Activated T-cell treated with anti-CD3 and anti-CD28 coated beads, Interleukin-2, amount 50 U/mL, for 72 hours (primary cell): ENCODE results near the gene ZW10. TPM values are rescaled to one million over a fixed set of nuclear protein-coding genes. Genes with fewer than 3 reads are reported as not detected.

Experiments used
- ATAC-seq, 2 donors: fragments of 150-1000 bp; cut with Tn5 transposase; replicated peaks in 1 of 2; 2 replicates each; pipeline ENCODE4 v1.10.0; 2021; ENCODE audit warnings: moderate library complexity in 2 of 2, mild to moderate bottlenecking in 1 of 2
- DNase-seq, 2 donors: peaks; one replicate each; pipeline ENCODE4 v3.0.0; 2021 to 2022; ENCODE audit warnings: mixed read lengths in 1 of 2
- H3K27ac Mint-ChIP-seq: one replicate; pipeline ENCODE4 v1.8.0; 2022; ENCODE audit warnings: mild to moderate bottlenecking, moderate library complexity, mixed read lengths
- H3K27me3 Mint-ChIP-seq: one replicate; pipeline ENCODE4 v1.8.0; 2022; ENCODE audit warnings: low read depth, mixed read lengths
- H3K36me3 Mint-ChIP-seq, 2 donors: one replicate each; pipeline ENCODE4 v1.8.0; 2022; ENCODE audit warnings: mixed read lengths in 2 of 2, mild to moderate bottlenecking in 1 of 2; ENCODE audit not compliant: insufficient read depth in 2 of 2
- H3K4me1 Mint-ChIP-seq: one replicate; pipeline ENCODE4 v1.8.0; 2022; ENCODE audit warnings: low read depth, mixed read lengths
- H3K4me3 Mint-ChIP-seq, 2 donors: one replicate each; pipeline ENCODE4 v1.8.0; 2022; ENCODE audit warnings: mild to moderate bottlenecking in 2 of 2, mixed read lengths in 2 of 2, moderate library complexity in 2 of 2
- H3K9me3 Mint-ChIP-seq, 2 donors: one replicate each; pipeline ENCODE4 v1.8.0; 2022; ENCODE audit warnings: mixed read lengths in 2 of 2
- total RNA-seq, 2 donors: library from RNA; stranded (reverse); gene quantifications; one replicate each; pipeline ENCODE4 v1.2.3, GENCODE V29; 2022

Gene ZW10
- total RNA-seq, 2 donors from 2014 or later, result 13.7 to 16.6 TPM

DNA sequence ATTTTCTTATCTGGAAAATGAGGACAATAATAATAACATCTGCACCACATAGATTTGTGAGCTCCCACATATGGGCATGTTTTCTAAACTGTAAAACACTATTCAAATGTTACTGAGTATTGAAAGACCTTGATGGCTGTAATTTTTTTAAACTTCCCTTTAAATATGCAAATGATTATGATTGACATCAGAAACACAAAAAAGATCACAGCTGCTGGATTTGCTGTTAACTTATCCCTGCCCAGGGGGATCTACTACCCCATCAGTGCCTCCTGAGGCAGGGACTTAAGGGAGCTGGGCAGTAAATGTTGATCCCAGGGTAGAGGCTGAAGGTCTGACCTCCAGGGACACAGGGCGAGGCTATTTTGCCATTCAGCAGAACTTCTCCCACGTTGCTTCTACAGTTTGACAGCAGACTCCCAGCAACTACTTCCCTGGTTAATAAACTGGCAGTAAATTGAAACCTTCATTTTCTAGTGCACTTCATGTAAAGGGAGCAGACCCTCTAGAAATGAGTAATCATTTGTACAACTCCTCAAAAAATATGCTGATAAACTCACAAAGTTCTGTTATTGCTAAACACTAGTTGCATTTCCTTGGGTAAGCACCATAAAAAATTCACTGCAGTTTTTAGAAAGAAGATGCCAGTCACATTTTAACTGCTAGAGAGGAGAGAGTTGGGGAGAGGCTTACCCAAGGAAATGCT is 87.7 kb downstream of the ZW10 start:
- Mint-ChIP-seq H3K4me3 (no peak overlapping the region), H3K27ac (peak overlapping the region; percentile 7), H3K27me3 (no peaks in the 10 kb centered on the region), H3K4me1 (peaks cover 10% of the 10 kb centered on the region), H3K36me3 (no peaks in the 10 kb centered on the region), H3K9me3 (no peaks in the 10 kb centered on the region)
- DNase-seq (no peak), ATAC-seq (peak in 1 of 2 donors; percentile 30)

DNA sequence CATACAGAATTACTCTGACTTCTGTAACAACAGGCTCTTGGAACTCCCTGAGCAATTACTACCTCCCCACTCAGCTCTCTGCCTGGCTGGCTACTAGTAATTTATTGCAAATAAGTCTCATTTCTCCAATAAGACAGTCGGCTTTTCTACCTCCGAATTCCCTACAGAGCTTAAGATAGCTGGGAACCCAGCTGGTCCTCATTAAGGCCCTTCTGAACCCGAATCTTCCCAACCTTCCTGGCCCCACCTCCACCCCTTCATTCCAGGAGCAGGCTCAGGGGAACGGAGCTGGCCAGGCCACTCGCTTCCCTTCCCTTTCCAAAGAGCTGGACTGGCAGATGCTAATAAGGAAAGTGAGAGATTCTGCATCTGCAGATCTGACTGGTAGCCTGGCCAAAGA is 89.0 kb downstream of the ZW10 start:
- ATAC-seq (no peak), DNase-seq (no peak)
- no peaks in the 10 kb centered on the region for H3K9me3 Mint-ChIP-seq
- no peaks in the 10 kb centered on the region for H3K27me3 Mint-ChIP-seq
- peaks cover 10% of the 10 kb centered on the region for H3K4me1 Mint-ChIP-seq
- no peak overlapping the region for H3K27ac Mint-ChIP-seq
- H3K36me3 Mint-ChIP-seq, result no peaks in the 10 kb centered on the region
- H3K4me3 Mint-ChIP-seq, result no peak overlapping the region

DNA sequence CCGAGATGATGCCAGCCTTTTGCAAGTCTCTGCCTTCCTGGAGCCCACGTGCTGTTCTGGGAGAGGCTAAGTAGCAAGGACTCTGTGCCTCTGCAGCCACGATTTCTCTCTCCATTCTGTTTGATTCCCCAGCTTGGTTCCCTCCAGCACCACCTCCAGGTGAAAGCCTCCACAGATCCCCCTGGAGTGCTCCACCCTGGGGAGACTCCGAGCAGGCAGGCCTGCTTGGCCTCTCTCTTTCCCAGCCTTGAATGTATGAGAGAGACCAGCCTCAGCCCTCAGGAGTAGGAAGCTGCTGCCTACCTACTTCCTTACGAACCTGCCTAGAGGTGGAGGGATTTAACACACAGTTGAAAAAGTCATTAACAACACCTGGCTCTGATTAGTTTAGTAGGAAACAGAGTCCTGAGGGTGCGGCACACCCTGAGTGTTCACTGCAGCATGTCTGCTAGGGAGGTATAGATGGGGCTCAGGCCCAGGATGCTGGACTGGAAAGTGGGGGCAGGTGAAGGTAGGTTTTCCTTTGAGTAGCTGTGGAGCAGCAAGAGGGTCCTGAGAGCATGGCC is 89.9 kb downstream of the ZW10 start:
- H3K36me3 Mint-ChIP-seq, result no peaks in the 10 kb centered on the region
- ATAC-seq, result no peak

More for the DNA sequence above, 89.9 kb downstream of the ZW10 start:
- no peak overlapping the region for H3K27ac Mint-ChIP-seq
- peaks cover under 1% of the 10 kb centered on the region for H3K27me3 Mint-ChIP-seq
- H3K9me3 Mint-ChIP-seq, result no peaks in the 10 kb centered on the region
- H3K4me3 Mint-ChIP-seq, result no peak overlapping the region
- peaks cover 10% of the 10 kb centered on the region for H3K4me1 Mint-ChIP-seq
- no peak for DNase-seq

Other genes starting within 250 kb of the ZW10 start
- gene TMPRSS5, start 67.4 kb downstream of the ZW10 start, total RNA-seq, result 1 to 10 TPM in 1 of 2 donors, under 1 TPM in 1; 0.51 to 1.3 TPM
- gene CLDN25, start 6.1 kb upstream of the ZW10 start, total RNA-seq, result not detected
- gene USP28, start 101.9 kb upstream of the ZW10 start, total RNA-seq, result 10 to 100 TPM; 42.6 to 43.5 TPM
- not detected for gene HTR3B, start 131.1 kb upstream of the ZW10 start, total RNA-seq
- not detected for gene HTR3A, start 201.4 kb upstream of the ZW10 start, total RNA-seq